Ovary (tissue), 3 donors: ENCODE results near the gene RAD21L1.

Experiments used
- CTCF ChIP-seq, 3 donors: fragments of 450-650 bp in 2 of 3; fragments of 200-600 bp in 1 of 3; IDR thresholded peaks; one replicate each; pipeline versions ENCODE4 v1.5.1 to v1.8.0; 2016 to 2022; ENCODE audit warnings: antibody characterized with exemption in 3 of 3, mild to moderate bottlenecking in 1 of 3
- EP300 ChIP-seq: sonication (generic); formaldehyde crosslinking; IDR thresholded peaks from one replicate; pipeline ENCODE4 v1.6.1; 2017; ENCODE audit warnings: antibody characterized with exemption
- POLR2A ChIP-seq: fragments of 450-650 bp; IDR thresholded peaks from one replicate; pipeline ENCODE4 v1.6.1; 2017; ENCODE audit warnings: antibody characterized with exemption, mild to moderate bottlenecking, moderate library complexity
- donor health status: DM: no; HTN: no; CAD: no.

- TF ChIP-seq CTCF (IDR thresholded peaks at IDR 0.05) (no peak), EP300 (no peak), POLR2A (no peak)
Measured at GRCh38 chr20:1185316-1185741, 40.5 kb upstream of the RAD21L1 start.
